Activated naive CD8-positive, alpha-beta T cell treated with anti-CD3 and anti-CD28 coated beads, Interleukin-2, amount 50 U/mL, for 16 hours (primary cell): Measurements from ENCODE around the gene NPHS1.
"Not testable (repeated sequence)": the region's sequence is repeated elsewhere in the genome, so short reads cannot be mapped to it uniquely, and the experiment has no call there.

Experiments used
- DNase-seq: peaks from one replicate; pipeline ENCODE4 v3.0.0-alpha.2; 2020; ENCODE audit warnings: low read depth, low spot score

NPHS1 gene

DNA sequence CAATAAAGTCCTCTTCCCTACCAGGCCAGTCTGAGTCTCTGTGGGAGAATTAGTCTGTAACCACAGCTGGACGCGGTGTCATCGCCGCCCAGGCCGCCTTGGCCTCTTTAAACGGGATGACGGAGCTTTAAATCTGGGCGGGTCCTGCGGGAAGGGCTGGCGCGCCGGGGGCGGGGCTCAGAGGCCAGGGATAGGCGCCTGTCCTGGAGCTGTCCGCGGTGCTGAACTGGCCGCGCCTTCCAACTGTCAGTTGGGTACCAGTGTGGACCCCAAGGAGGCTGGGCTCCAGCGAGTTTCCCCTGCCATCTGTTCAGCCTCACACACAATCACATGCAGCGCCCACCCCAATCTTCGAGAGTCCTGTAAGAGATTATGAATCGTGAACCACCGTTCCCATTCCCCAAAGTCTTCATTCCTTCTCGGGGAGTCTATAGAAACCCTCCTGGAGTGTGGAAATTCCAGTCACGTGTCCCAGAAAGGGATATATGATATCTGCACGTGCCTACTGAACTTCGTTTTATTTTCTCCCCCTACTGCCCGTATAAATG is 27.5 kb upstream of the NPHS1 start:
- peak; percentile 42 for DNase-seq

DNA sequence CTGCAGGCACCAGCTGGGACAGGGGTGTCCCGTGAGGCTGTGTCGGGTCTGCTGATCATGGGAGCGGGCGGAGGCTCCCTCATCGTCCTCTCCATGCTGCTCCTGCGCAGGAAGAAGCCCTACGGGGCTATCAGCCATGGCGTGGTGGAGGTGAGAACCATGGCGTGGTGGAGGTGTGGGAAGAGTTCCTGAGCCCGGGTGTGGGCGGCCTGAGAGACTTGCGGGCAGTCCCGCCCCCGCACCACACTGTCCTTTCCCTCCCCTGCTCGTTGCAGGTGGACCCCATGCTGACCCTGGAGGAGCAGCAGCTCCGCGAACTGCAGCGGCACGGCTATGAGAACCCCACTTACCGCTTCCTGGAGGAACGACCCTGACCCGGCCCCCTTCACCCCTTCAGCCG is 26.8 kb upstream of the NPHS1 start:
- DNase-seq = no peak

DNA sequence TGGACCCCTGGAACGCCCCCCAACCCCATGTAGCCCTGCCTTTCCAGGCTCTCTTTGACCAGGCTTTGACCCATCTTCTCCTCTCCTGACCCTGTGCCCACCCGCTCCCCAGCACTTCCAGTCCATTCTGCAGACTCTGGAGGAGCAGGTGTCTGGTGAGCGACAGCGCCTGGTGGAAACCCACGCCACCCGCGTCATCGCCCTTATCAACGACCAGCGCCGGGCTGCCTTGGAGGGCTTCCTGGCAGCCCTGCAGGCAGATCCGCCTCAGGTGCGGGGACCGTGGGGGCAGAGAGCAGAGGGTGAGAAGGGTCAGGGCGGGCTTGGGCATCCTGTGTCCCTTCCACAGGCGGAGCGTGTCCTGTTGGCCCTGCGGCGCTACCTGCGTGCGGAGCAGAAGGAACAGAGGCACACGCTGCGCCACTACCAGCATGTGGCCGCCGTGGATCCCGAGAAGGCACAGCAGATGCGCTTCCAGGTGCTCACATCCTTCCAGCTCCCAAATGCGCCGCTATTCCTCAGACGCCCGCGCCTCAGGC is 22.2 kb upstream of the NPHS1 start:
- no peak for DNase-seq

GRCh38 chr19:35872180-35872579 is 19.9 kb upstream of the NPHS1 start:
- DNase-seq = no peak

- DNase-seq = no peak
Observed at GRCh38 chr19:35871611-35872010, 19.3 kb upstream of the NPHS1 start.

GRCh38 chr19:35870798-35871197 is 18.5 kb upstream of the NPHS1 start:
- no peak for DNase-seq

DNA sequence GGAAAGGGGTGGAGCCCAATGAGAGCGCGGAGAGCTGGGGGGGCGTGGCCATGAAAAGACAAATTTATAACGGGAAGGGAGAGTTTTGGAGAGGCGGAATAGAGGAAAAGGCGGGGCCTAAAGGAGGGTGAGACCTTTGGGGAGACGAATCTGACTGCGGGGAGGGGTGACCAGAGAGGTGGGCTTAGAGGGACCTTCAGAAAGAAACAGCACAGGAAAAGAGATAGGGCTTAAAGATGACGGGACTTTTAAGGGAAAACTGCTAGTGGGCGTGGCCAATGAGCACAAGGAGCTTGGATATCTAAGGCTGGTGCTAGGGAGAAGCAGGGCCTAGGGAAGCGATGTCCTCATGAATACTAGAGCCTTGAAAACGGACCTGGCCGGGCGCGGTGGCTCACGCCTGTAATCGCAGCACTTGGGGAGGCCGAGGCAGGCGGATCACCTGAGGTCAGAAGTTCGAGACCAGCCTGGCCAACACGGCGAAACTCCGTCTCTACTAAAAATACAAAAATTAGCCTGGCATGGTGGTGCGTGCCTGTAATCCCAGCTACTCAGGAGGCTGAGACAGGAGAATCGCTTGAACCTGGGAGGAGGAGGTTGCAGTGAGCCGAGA is 17.9 kb upstream of the NPHS1 start:
- not testable (repeated sequence) for DNase-seq

DNA sequence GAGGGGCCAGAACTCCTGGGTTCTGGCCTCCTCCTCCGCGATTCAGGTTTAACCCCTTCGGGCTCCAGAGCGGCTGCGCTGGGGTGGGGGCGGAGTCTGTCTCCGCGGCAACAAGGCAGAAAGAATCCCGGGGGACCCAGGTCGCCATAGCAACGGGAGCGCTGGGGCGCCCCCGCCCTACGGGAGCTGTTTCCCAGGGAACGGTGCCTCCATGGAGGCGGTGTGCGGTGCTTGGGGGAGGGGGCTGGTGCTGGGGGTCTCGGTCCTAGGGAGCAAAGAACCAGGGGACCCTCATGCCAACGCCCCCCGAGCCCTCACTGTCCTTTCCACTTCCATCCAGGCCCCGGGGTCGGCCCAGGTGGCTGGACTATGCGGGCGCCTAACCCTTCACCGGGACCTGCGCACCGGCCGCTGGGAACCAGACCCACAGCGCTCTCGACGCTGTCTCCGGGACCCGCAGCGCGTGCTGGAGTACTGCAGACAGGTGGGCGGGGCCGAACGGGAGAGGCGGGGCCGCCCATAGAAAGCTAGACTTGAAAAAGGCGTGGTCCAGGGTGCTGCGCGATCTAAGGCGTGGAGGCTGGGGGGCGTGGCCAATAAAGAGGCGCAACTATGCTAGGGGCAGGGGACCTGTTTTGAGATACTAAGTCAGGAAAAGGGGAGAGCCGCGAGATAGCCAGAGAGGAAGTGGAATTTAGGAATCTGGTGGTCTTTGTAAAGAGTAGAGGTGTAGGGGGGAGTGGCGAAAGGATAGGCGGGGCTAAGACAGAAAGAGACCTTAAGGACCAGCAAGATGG is 17.2 kb upstream of the NPHS1 start:
- DNase-seq = peak; percentile 66

- DNase-seq = no peak
Observed at GRCh38 chr19:35868823-35869326, 16.6 kb upstream of the NPHS1 start.

GRCh38 chr19:35868172-35868822 is 16.0 kb upstream of the NPHS1 start, which contains the start of gene APLP1:
Gene APLP1, plus strand, starts transcription at chr19:35868574. Its CDS starts 63 bp downstream, at chr19:35868637.
- peak; percentile 53 for DNase-seq

DNA sequence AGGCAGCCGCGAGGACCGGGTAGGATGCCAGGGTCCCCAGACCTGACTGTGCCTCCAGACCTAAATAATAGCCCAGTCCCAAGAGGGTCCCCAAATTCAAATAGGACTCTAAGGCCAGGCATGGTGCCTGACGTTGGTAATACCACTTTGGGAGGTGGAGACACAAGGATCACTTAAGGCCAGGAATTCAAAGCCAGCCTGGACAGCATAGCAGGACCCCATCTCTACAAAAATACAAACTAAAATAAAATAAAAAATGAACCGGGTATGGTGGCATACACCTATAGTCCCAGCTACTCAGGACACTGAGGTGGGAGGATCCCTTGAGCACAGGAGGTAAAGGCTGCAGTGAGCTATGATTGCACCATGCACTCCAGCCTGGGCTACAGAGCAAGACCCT is 10.7 kb upstream of the NPHS1 start:
- DNase-seq = no peak

- DNase-seq = no peak
Observed at GRCh38 chr19:35862528-35862927, 10.2 kb upstream of the NPHS1 start.

DNA sequence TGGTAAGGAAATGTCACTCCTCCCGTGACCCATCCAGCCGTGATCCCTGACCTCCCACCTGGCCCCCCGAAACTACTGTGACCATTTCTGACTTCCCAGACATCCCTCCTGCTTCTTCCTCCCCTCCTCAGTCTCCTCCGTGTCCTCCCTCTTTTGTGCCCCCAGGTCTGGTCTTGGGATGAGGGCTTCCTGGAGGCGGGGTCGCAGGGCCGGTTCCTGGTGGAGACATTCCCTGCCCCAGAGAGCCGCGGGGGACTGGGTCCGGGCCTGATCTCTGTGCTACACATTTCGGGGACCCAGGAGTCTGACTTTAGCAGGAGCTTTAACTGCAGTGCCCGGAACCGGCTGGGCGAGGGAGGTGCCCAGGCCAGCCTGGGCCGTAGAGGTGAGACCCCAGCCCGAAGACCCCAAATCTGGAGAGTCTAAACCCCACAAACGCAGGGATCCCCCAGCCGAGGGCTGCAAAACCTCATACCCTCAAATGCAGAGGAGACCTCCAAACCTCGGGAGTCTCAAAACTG is 9.4 kb upstream of the NPHS1 start:
- no peak for DNase-seq

DNA sequence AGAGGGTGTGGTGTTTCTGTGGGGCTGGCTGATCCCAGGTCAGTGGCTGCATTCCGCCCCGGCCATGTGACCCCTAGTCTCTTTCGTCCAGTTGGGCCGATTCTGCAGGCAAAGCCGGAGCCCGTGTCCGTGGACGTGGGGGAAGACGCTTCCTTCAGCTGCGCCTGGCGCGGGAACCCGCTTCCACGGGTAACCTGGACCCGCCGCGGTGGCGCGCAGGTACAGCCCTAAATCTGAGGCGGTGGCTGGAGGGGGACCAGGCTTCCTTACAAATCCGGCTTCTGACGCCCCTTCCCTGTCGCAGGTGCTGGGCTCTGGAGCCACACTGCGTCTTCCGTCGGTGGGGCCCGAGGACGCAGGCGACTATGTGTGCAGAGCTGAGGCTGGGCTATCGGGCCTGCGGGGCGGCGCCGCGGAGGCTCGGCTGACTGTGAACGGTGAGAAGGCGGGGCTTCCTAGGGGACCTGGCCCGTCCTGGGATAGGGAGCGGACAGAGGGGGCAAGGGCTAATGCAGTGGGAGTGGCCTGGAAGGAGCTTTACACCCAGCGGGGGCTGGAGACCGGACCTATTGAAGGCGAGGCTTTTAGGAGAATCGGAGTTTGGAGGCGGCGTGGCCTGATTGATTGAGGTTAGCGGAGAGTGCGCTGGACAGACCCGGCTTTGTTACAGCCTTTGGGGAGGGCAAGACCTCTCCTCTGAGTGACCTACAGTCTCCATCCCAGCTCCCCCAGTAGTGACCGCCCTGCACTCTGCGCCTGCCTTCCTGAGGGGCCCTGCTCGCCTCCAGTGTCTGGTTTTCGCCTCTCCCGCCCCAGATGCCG is 8.7 kb upstream of the NPHS1 start:
- DNase-seq = no peak

- no peak for DNase-seq
Observed at GRCh38 chr19:35860436-35860817, 8.1 kb upstream of the NPHS1 start.

DNA sequence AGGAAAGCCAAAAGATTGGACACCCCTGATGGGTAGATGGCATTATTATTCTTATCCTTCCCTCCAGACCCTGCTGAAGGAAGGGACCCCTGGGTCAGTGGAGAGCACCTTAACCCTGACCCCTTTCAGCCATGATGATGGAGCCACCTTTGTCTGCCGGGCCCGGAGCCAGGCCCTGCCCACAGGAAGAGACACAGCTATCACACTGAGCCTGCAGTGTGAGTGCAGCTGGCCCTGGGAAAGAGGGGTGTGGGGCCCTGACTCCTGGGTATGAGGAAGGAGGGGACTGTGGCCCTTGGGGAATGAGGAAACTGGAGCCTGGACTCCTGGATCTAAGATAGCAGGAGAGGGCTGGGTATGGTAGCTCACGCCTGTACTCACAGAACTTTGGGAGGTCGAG is 7.1 kb upstream of the NPHS1 start:
- DNase-seq = no peak

DNA sequence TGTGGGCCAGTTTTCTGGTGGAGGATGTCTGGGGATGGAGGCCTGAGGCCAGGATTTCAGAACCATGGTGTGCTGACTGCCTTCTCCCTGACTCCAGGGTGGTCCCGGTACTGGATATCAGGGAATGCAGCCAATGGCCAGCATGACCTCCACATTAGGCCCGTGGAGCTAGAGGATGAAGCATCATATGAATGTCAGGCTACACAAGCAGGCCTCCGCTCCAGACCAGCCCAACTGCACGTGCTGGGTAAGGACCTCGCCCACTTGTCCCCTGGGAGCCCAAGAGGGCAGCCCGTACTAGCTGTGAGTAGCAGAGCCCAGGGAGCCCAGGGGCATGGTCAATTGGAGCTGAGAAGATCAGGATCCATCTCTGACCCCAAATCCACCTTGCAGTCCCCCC is 6.0 kb upstream of the NPHS1 start:
- no peak for DNase-seq

GRCh38 chr19:35856546-35857149 is 4.3 kb upstream of the NPHS1 start, which contains the start of gene KIRREL2:
Gene KIRREL2, plus strand, starts transcription at chr19:35856911. Its CDS starts 209 bp downstream, at chr19:35857120.
- DNase-seq = no peak

DNA sequence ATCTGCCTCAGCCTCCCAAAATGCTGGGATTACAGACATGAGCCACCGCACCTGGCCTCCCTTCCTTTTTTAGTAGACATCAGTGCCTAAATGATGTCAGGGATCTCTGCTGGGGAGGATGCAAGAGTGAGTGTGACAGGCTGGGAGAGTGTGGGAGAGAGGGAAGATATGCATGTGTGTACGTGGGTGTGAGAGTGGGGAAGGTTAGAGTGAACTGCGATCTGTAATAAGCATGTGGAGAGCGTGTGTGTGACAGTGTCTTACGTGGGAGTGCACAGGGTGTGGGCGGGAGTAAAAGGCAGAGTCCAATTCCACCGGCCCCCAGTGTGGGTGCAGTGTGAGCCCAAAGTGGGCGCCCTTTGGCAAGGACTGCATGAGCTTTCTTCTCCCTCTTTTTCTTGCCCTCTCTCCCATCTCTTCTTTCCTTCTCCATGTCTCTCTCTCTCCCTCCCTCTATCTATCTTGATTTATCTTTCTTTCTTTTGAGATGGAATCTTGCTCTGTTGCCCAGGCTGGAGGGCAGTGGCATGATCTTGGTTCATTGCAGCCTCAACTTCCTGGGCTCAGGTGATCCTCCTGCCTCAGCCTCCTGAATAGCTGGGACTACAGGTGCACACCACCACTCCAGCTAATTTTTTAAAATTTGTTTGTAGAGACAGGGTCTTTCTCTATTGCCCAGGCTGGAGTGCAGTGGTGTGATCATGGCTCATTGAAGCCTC is 893 bp upstream of the NPHS1 start:
- DNase-seq = no peak
